ENCODE results near the gene PROCA1.

DNA sequence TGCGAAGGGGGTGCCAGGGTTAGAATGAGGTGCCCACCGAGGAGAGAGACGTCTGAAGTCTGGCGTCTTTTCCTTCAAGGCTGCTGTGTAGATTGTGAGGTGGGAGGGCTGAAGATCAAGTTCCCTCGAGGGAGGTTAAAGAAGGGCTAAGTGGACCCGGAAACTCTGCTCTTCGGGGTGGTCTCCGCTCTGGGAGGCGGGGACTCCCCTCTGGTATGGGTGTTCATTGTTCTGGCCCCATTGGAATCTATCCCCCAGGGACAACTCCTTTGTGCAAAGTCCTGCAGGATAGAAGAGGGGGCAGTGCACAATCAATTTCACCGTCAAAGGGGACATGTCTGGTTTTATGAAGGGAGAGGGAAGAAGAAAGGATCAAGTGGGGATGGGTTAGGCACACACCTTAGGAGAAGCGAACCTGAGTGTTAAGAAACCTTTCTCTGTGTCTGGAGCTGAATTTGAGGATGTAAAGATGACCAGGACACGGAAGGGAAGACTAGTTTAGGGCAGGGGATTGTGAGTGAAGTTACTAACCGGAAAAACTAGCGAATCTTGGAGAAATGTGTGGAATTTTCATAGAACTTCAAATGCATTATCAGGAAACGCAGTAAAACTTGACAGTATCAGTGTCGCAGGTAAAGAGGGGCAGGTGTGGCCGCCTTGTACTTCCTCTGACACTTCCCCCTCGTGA, 6.8 kb upstream of the PROCA1 start:
- TF ChIP-seq, protein P1, sequence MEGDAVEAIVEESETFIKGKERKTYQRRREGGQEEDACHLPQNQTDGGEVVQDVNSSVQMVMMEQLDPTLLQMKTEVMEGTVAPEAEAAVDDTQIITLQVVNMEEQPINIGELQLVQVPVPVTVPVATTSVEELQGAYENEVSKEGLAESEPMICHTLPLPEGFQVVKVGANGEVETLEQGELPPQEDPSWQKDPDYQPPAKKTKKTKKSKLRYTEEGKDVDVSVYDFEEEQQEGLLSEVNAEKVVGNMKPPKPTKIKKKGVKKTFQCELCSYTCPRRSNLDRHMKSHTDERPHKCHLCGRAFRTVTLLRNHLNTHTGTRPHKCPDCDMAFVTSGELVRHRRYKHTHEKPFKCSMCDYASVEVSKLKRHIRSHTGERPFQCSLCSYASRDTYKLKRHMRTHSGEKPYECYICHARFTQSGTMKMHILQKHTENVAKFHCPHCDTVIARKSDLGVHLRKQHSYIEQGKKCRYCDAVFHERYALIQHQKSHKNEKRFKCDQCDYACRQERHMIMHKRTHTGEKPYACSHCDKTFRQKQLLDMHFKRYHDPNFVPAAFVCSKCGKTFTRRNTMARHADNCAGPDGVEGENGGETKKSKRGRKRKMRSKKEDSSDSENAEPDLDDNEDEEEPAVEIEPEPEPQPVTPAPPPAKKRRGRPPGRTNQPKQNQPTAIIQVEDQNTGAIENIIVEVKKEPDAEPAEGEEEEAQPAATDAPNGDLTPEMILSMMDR (IDR thresholded peaks at IDR 0.05), result no peak
- TF ChIP-seq EP300 (IDR thresholded peaks at IDR 0.05) (no peak), POLR2A (IDR thresholded peaks at IDR 0.05) (no peak)
